Esophagus squamous epithelium (tissue), 5 donors: ENCODE measurements around the gene MIA2. TPM values are rescaled to one million over a fixed set of nuclear protein-coding genes. Genes with fewer than 3 reads are reported as not detected.
"Not testable (repeated sequence)": the region's sequence is repeated elsewhere in the genome, so short reads cannot be mapped to it uniquely, and the experiment has no call there.

Source experiments
- DNase-seq: peaks from one replicate; lab custom pipeline; 2025; lab: John Stamatoyannopoulos, UW
- H3K27ac ChIP-seq, 4 donors: fragments of 200-600 bp; sonication (generic); one replicate each; pipeline ENCODE4 v1.5.1; 2016 to 2019; ENCODE audit warnings: mild to moderate bottlenecking in 1 of 4
- H3K27me3 ChIP-seq, 4 donors: fragments of 200-600 bp; sonication (generic); 1 replicate in 3 of 4; 2 replicates in 1 of 4; pipeline versions ENCODE4 v1.5.1 to v1.6.0; 2017 to 2021; ENCODE audit warnings: antibody characterized with exemption in 1 of 4
- H3K36me3 ChIP-seq, 3 donors: fragments of 200-600 bp; sonication (generic); one replicate each; pipeline ENCODE4 v1.5.1; 2016 to 2019
- H3K4me1 ChIP-seq, 3 donors: fragments of 200-600 bp; sonication (generic); one replicate each; pipeline ENCODE4 v1.5.1; 2017 to 2019
- H3K4me3 ChIP-seq, 4 donors: fragments of 200-600 bp; sonication (generic); 1 replicate in 3 of 4; 2 replicates in 1 of 4; pipeline ENCODE4 v1.5.1; 2016 to 2019; ENCODE audit warnings: mild to moderate bottlenecking in 2 of 4, moderate library complexity in 1 of 4
- H3K9me3 ChIP-seq, 3 donors: fragments of 200-600 bp; sonication (generic); one replicate each; pipeline ENCODE4 v1.5.1; 2016 to 2019
- CTCF ChIP-seq, 6 experiments: fragments of 450-650 bp in 4 of 6; fragments of 200-600 bp in 2 of 6; sonication (generic) in 2 of 6; IDR thresholded peaks; one replicate each; pipeline ENCODE4 v1.5.1; 2016 to 2019; ENCODE audit warnings: antibody characterized with exemption in 6 of 6, mild to moderate bottlenecking in 4 of 6, moderate library complexity in 4 of 6
- POLR2A ChIP-seq, 4 donors: fragments of 450-650 bp; IDR thresholded peaks; one replicate each; pipeline ENCODE4 v1.6.1; 2017; ENCODE audit warnings: antibody characterized with exemption in 4 of 4, mild to moderate bottlenecking in 4 of 4, moderate library complexity in 3 of 4
- WGBS, 2 donors: methylation state at CpG; one replicate each; pipeline ENCODE4 v1.1.5; 2018; 5-methylcytosine and 5-hydroxymethylcytosine counted together
- intact Hi-C: fragments of 100-400 bp; cut with DNase I; formaldehyde crosslinking; loops from one replicate; pipeline ENCODE4 v1.15.0; 2022
- total RNA-seq, 4 donors: library from RNA; depleted of rRNA; stranded (reverse); fragments of >200 nt; gene quantifications; one replicate each; pipeline ENCODE4 v1.1.0, GENCODE V29; 2016
- donor health status: DM: yes; HTN: yes; CAD: no.

MIA2 gene
- total RNA-seq, 4 donors from 2014 or later: 33.3 to 50.7 (median 38.7) TPM

- Histone ChIP-seq H3K9me3 (no peaks in the 10 kb centered on the region), H3K27ac (no peak overlapping the region), H3K4me1 (no peaks in the 10 kb centered on the region), H3K27me3 (no peaks in the 10 kb centered on the region), H3K4me3 (no peak overlapping the region), H3K36me3 (peaks cover 0 to 80% (median 10%) of the 10 kb centered on the region in 3 donors)
- 0 to 94% methylated on average over 1 of the region's 1 CpG for WGBS, 2 donors
- no peak for DNase-seq
- TF ChIP-seq CTCF (IDR thresholded peaks at IDR 0.05): no peak
- intact Hi-C loops: no loop called here
Measured at GRCh38 chr14:39342768-39343167, 109.1 kb downstream of the MIA2 start.

GRCh38 chr14:39343614-39344013, 109.9 kb downstream of the MIA2 start:
- 100% methylated on average over 1 of the region's 1 CpG for WGBS, 2 donors
- intact Hi-C loops: no loop called here
- H3K36me3 ChIP-seq: peaks cover 0 to 79% (median 10%) of the 10 kb centered on the region in 3 donors
- H3K4me1 ChIP-seq: no peaks in the 10 kb centered on the region
- no peak overlapping the region for H3K4me3 ChIP-seq
- no peaks in the 10 kb centered on the region for H3K9me3 ChIP-seq
- DNase-seq: no peak
- TF ChIP-seq POLR2A (IDR thresholded peaks at IDR 0.05) (no peak), CTCF (IDR thresholded peaks at IDR 0.05) (no peak)
- H3K27me3 ChIP-seq: no peaks in the 10 kb centered on the region
- H3K27ac ChIP-seq: no peak overlapping the region

GRCh38 chr14:39350866-39351265, 117.2 kb downstream of the MIA2 start:
- Histone ChIP-seq H3K27me3 (no peaks in the 10 kb centered on the region), H3K36me3 (peaks cover 0 to 85% (median 4%) of the 10 kb centered on the region in 3 donors), H3K9me3 (peaks cover 0 to 5% (median 0%) of the 10 kb centered on the region in 3 donors), H3K4me1 (no peaks in the 10 kb centered on the region), H3K27ac (no peak overlapping the region), H3K4me3 (no peak overlapping the region)
- TF ChIP-seq POLR2A (IDR thresholded peaks at IDR 0.05) (no peak), CTCF (IDR thresholded peaks at IDR 0.05) (no peak)
- DNase-seq: no peak
- intact Hi-C loops: no loop called here
- WGBS, 2 donors: 85 to 92% methylated on average over 3 of the region's 3 CpGs

GRCh38 chr14:39351708-39352107, 118.0 kb downstream of the MIA2 start:
- intact Hi-C loops: no loop called here
- Histone ChIP-seq H3K36me3 (peaks cover 0 to 78% (median 2%) of the 10 kb centered on the region in 3 donors), H3K9me3 (peaks cover 0 to 5% (median 0%) of the 10 kb centered on the region in 3 donors), H3K27me3 (no peaks in the 10 kb centered on the region), H3K4me3 (no peak overlapping the region), H3K27ac (no peak overlapping the region), H3K4me1 (no peaks in the 10 kb centered on the region)
- no peak for DNase-seq
- WGBS, 2 donors: 87 to 96% methylated on average over 9 of the region's 9 CpGs
- TF ChIP-seq CTCF (IDR thresholded peaks at IDR 0.05) (no peak), POLR2A (IDR thresholded peaks at IDR 0.05) (no peak)

GRCh38 chr14:39359069-39359468, 125.4 kb downstream of the MIA2 start:
- H3K27ac ChIP-seq, H3K4me3 ChIP-seq, H3K9me3 ChIP-seq, DNase-seq, intact Hi-C loops, H3K27me3 ChIP-seq, H3K4me1 ChIP-seq: not testable (repeated sequence)
- H3K36me3 ChIP-seq: peaks cover 0 to 69% (median 0%) of the 10 kb centered on the region in 3 donors
- WGBS, 2 donors: 0 to 97% methylated on average over 1 to 5 of the region's 10 CpGs

- peaks cover 0 to 13% (median 10%) of the 10 kb centered on the region in 3 donors for H3K9me3 ChIP-seq
- H3K36me3 ChIP-seq: peaks cover 0 to 77% (median 0%) of the 10 kb centered on the region in 3 donors
- intact Hi-C loops: no loop called here
- no peak overlapping the region for H3K4me3 ChIP-seq
- H3K27ac ChIP-seq: no peak overlapping the region
- no peak for TF ChIP-seq CTCF (IDR thresholded peaks at IDR 0.05)
- no peak for TF ChIP-seq POLR2A (IDR thresholded peaks at IDR 0.05)
- H3K4me1 ChIP-seq: no peaks in the 10 kb centered on the region
- H3K27me3 ChIP-seq: no peaks in the 10 kb centered on the region
- DNase-seq: no peak
Measured at GRCh38 chr14:39360316-39360715, 126.6 kb downstream of the MIA2 start.

GRCh38 chr14:39361556-39361955, 127.8 kb downstream of the MIA2 start:
- WGBS, 2 donors: 89 to 90% methylated on average over 5 of the region's 5 CpGs
- intact Hi-C loops: not testable (repeated sequence)

More at GRCh38 chr14:39361556-39361955, 127.8 kb downstream of the MIA2 start:
- DNase-seq, H3K4me1 ChIP-seq, H3K27ac ChIP-seq, H3K27me3 ChIP-seq, H3K4me3 ChIP-seq: not testable (repeated sequence)
- peaks cover 0 to 75% (median 0%) of the 10 kb centered on the region in 3 donors for H3K36me3 ChIP-seq
- peaks cover 0 to 13% (median 10%) of the 10 kb centered on the region in 3 donors for H3K9me3 ChIP-seq
